GM20431 (cell line): Measurements from ENCODE around the gene P4HB.

Experiments used
- in situ Hi-C: fragments of 300-500 bp; cut with MseI, MboI; formaldehyde crosslinking; loops from one replicate; pipeline ENCODE4 v1.15.0; 2020; ENCODE audit warnings: low sequenced_read_pairs; ENCODE audit not compliant: unreplicated experiment

Gene P4HB

DNA sequence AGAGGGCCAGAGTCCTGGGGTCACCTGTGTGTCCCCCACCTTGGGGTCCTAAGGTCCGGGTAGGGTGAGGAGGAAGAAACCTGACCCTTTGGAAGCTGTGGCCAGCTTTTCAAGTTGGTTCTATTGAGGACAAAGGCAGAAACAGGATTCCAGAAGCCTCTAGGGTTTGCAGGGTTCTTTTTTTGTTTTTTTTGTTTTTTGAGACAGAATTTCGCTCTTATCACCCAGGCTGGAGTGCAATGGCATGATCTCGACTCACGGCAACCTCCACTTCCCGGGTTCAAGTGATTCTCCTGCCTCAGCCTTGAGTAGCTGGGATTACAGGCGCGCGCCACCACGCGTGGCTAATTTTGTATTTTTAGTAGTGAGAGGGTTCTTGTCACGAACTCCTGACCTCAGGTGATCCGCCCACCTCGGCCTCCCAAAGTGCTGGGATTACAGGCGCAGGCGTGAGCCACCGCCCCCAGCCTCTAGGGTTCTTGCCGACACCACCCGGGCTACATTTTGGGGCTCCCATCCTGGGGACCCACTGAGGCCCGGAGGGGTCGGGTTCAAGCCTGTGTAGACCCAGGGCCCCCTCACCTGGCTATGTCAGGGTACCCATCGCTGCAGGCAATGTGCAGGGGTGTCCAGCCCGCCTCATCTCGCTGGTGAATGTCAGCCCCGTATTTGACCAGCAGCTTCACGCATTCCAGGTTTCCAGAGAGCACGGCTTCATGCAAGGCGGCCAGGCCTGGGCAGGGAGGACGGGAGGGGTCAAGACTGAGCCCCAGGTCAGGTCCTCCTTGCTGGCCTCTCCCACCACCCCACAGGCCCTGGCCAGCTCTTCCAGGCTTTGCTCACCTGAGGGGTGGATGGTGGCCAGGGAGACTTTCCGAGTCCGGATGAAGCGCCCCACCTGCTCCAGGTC is 26.2 kb downstream of the P4HB start:
- in situ Hi-C loops: no loop called here

DNA sequence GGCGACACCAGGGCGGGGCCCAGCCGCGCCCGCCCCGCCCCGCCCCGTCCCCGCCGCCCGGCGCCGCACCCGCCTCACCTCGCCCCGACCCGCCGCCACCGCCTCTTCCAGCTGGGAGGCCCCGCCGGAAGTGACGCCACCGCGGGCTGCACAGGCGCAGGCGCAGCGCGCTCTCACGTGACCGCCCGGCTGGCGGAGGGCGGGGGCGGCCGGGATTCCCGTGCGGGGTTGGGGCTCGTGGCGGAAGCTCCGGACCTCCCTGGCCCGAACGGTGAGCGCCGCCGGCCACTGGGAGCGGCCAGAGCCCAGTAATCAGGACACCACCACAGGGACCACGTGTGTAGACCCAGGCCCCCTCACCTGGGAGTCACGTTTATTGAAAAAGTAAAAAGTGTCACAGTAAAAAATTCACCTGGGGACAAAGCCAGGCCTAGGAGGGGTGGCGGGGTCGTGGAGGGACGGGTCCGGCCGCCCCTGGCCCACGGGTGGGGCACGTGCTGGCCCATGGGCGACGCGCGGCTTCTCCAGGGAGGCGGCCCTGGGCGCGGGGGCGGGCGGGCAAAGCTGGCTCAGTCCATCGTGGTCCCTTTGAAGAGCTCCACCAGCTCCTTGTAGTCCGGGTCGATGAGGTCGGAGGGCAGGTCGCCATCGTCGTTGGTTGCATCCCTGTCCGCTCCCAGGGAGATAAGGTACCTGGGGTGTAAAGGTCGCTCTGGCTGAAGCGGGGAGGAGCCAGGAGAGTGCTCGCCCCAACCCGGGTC is 27.0 kb downstream of the P4HB start, which contains the start of gene MCRIP1:
MCRIP1 (minus strand) TSS at position 132 of the 761 bp plus-strand sequence. CDS start 8,785 bp downstream, outside the sequence.
- in situ Hi-C loops: no loop called here

DNA sequence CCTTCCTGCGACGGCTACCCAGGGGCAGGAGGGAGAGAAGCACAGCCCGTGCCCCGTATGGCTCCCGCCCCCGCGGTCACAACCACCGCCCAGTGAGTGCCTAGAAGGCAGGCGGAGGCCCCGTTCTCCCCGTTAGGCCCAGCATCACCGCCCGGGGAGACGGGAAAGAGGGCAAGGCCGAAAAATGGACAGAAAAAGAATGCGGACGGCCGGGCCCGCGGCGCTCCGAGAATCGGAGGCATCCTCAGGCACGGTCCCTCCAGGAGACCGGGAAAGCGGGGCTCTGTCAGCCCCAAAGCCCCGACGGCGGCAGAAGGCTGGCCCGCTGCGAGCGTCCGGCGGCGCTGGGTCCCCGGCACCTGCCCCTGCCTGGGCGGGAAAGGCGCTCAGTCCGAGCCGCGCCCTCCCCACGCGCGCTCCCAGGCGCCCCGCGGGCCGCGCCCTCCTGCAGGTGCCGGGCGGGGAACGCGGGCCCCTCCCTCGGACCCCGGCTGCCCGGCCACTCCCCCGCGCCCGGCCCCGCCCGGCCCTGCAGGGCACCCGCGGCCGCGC is 27.7 kb downstream of the P4HB start:
- in situ Hi-C loops: no loop called here

DNA sequence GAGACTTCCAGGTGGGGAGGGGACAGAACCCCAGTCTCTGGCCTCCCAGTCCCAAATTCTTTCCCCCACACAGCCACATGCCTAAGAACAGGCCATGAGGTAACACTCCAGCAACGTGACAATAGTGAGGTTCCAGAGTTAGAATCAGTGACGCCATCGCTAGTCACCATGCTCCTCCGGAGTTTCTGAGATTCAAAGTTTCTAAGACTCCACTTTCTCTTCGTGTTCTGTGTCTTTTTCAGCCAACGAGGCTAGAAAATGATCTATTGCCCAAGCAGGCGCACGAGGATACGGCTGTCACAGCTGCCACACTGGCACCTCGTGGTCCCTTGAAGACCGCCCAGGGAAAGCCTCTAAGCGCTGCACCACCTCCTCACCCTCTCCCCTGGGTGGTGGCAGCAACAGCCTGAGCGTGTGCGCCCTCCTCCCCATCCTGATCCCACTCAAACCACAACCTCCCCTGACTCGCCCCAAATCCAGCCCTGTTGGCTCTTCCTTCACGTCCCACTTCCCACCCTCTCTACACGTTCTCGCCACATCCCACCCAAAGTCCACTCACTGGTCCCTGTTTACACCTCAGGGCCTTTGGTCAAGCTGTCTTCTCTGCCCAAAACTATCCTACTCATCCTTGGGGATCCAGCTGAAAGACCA is 28.3 kb downstream of the P4HB start:
- in situ Hi-C loops: no loop called here

DNA sequence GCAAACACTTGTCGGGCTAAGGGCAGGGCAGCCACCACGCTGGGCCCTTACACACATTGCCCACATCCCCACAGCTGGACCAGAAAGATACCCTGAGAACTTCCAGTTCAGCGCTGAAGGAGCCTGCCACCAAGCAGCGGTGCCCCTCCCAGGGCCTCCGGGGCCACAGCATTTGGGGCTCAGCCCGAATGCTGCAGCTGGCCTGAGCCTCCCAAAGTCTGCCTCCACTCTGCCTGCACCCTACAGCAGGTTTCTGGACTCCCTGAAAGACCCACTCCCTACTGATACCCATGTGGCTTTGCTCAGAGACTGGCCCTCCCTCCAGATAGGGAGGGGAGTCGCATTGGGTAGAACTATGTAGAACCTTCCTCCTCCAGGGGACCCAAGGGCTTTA is 28.8 kb downstream of the P4HB start:
- in situ Hi-C loops: no loop called here

DNA sequence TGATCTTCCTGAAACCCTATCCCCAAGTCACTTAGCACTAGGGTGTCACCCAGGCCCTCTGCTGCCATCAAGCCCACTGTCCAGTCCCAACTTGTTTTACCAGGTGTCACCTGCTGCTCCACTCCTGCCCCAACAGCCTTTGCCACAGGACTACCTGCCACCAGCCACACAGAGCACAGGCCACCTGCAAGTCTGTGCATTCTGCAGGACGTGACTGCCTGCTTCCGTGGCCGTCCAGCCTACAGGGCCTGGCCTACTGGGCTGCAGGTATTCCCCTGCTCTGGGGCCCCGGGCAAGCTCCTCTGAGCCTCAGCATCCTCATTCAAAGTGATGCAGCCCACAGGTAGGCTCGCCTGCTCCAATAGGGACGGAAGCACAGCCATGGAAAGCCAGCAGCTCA is 30.5 kb downstream of the P4HB start:
- in situ Hi-C loops: no loop called here

DNA sequence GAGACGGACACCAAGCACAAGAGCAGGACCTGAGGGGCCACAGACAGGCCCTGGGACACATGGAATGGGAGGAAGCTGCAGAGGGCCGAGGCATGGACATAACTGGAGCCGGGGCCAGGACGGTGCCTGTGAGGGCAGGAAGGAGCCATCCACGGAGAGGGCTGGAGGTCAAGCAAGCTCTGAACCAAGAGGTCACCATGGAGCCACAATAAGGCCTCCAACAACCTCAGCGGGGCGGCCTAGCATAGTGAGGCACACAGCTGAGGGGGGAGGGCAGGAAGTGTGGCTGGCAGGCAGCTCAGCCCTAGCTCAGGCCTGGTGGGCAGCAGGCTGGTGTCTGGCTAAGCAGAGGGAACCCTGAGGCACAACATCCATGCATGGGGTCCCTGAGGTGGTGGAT is 31.7 kb downstream of the P4HB start:
- in situ Hi-C loops: no loop called here

DNA sequence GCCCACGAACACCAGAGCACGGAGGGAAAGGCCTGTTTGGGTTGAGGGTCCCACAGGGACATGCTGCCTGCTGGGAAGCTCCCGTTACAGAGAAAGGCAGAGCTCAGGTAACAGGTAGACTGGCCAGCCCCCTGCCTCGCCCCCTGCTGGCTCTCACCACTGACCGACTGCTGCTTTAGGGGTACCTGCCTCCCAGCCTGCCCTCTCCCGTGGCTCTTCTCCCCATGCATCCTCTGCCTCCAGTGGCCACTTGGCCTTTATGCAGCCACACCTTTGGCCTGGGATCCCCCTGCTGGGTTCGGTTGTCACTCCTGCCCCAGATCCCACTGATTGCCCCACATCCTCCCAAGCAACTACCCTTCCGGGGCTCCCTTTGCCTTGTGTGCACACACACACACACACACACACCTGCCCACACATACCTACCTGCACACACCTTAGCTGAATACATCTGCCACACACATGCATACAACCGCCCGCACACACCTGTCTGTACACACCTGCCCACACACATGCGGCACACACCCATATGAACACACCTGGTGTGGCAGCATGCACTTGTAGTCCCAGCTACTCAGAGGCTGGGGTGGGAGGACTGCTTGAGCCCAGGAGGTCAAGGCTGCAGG is 34.4 kb downstream of the P4HB start:
- in situ Hi-C loops: no loop called here

DNA sequence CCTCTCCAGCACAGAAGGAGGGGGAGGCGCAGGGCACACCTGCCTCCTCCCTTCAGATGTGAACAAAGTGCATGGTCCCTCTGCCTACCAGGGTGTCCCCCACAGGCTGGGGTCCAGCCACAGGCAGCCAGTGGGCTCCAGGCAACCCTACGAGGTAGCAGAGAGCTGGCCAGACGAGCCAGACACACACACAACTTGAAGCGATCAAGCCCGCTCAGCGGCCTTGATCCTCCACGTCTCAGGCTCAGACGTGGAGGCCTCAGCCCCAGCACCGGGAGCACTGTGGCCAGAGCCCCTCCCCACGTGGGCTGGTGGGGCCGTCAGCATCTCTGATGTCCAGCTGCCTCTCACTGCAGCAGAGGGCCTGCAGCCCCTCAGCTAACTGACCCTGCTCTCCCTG is 35.7 kb downstream of the P4HB start:
- in situ Hi-C loops: no loop called here

DNA sequence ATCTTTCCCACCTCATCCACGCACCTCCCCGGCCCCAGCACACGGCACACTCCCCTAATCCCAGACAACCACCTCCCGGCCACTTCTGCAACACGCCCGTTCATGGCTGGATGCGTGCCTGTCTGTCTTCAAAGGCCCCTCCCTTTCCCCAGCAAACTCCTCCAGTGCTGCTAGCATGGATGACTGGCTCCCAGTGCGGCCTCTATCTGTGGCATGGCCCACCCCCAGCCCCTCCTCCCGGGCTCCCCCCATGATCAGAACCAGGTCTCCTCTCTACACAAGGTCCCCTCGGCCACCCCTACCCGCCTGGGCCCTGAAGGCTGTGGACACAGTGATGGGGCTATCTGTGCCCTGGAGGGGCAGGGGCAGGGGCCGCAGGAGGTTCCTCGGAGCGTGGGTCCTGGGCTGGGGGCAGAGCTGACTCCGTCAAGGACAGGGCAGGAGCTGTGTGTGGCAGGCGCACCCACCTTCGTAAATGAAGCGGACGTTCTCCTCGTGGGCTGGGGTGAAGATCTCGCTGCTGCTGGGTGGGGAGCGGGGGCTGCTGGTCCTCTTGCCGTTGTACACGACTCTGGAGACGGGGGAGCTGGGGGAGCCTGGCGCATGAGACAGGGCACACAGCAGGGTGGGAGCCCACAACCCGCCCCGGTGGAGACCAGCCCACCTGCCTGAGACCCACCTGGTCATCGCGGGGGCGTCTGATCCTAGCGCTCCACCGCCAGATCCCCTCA is 36.4 kb downstream of the P4HB start:
- in situ Hi-C loops: no loop called here

DNA sequence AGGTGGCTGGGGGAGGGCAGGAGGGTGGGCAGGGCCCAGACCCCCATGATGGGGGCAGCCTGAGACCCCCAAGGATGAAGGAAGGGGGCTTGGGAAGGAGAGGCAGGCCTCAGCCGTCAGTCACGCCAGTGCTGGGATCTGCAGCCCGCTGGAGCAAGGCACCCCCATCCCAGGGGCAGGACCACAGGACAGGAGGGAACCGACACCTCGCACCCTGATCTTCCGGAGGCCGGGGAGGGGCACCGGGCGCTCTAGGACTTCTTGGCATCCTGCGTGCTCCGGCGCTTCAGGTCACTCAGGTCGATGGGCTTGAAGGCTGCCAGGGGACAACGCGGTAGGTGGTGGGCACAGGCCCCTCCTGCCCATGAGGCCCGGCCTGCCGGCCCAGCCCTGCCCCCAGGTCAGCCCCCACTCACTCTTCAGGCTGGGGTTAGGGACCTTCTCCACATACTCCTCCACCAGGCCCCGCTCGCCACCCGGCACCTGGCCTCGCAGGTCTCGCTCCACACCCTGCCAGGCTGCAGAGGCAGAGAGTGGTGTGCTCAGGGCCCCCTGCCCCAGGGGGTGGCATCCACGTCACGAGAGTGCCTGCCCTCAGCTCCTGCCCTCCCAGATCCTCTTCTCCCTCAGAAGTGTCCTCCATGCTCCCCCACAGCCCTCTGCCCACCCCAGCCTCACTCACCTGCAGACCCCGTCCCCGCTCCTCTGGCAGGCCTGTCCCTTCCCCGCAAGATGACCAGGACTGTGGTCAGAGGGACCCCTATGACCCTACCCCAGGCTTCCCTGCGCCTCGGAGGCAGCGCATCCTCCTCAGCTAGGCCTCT is 37.1 kb downstream of the P4HB start:
- in situ Hi-C loops: no loop called here

DNA sequence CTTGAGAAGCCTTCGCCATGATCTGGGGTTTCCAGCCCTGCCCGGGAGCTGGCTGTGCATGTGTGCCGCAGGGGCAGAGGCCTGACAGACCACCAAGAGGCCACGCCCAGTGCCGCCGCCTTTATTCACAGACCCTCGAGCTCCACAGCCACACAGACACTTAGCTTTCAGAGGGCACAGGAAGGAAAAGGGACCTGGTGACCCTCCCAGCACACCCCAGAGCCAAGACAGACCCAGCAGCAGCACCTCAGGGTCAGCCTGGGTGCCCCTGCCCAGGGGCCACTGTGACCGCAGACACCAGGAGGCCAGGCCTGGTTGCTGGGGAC is 38.1 kb downstream of the P4HB start:
- in situ Hi-C loops: no loop called here

DNA sequence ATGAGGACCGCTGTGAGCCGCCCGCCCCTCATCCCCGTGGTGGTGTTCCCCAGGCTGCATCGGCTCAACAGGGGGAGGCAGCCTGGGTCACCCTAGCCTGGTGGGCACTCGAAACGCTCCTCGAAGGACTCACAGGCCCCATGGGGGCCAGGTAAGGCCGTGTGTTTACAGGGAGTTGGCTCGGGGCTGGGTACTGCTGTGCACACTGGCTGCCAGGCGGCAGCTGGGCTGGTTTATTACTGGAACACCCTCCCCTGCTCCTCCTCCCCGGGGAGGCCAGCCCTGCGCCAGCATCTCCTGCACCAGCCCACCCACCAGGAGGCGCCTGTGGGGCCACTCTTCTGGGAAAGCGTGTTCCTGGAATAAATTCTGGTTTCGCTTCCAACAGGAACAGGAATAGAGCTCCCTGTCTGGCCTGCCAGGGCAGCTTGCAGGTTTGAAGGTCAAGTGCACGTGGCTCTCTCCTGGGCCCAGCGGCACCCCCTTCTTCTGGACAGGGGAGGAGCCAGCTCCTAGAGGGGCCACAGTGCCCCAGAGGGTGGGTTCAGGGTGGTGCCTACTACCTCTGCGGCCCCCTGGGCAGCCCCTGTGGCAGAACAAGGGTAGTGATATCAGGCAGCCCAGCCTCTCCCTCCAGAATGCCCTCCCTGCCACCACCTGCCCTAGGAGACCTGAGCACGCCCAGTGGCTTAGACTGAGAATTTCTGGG is 38.6 kb downstream of the P4HB start:
- in situ Hi-C loops: no loop called here

DNA sequence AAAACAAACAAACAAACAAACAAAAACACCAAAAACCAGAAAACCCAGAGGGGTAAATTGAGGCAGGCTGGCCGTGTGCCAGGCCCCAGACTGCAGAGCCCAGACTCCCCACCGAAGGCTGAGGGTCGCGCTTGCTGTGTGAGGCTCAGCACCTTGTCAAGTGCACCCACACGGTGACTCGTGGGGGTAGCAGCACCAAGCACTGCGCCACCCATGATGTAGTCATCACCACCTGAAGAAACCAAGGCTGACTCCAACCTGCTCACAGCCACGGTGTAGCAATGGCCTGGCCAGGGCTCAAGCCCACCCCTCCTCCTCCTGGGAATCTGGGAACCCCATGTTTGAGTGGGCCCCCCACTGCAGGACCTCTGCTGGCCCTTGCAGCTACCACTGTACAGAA is 39.2 kb downstream of the P4HB start:
- in situ Hi-C loops: no loop called here

DNA sequence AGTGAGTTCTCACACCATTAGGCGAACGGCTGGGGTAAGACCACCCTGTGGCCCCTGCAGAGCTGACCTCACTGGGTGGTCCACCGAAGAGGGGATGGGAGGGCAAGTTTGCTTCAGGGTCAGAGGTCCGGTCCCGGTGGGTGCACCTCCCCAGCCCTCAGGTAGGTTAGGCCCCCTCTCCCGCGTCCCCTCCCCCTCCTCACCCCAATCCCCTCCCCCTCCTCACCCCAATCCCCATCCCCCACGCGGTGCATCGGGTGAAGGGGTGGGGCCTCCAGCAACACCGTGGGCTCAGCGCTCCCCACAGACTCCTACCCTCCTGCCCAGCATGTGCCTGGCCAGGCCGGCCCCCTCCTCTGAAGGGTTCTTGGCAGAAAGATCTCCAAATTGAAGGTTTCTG is 40.6 kb downstream of the P4HB start:
- in situ Hi-C loops: no loop called here

DNA sequence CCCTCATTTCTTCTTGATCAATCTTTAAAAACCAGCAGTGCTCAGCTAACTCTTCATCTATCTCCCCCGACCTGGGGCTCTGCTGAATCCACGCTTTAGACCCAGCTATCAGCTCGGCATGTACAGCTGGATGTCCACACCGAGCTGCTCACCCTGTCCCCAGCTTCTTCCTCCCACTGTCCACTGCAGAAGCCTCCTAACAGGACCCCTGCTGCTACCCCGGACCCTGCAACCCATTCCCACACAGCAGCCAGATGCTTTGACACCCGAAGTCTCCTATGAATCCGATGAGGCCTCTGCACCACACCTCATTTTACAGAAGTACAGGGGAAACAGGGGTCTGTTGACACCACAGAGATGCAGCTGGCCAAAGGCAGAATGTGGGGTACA is 42.6 kb downstream of the P4HB start:
- in situ Hi-C loops: no loop called here

DNA sequence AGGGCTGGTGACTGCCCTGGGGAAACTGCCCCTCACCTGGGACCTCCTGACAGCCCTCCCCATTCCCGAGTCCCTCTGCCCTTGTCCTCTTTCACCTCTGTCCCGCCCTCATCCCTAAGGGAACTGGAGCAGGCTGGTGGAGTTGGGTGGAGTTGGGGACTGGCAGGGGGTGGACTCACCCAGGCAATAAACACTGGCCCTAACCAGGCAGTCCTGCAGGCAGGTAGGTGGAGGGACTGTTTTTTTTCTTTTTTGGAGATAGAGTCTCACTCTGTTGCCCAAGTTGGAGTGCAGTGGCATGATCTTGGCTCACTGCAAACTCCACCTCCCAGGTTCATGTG is 44.7 kb downstream of the P4HB start:
- in situ Hi-C loops: no loop called here
